GM12873 (cell line): ENCODE results near the gene MAPK9.

ENCODE experiments used
- TF ChIP-seq, protein P1 (sequence below): IDR thresholded peaks from 2 replicates; pipeline ENCODE4 v1.5.1; 2012; ENCODE audit warnings: low read depth, mild to moderate bottlenecking, moderate library complexity, low read length, control low read depth; ENCODE audit not compliant: insufficient read depth; ENCODE audit errors: missing control alignments

The MAPK9 gene

DNA sequence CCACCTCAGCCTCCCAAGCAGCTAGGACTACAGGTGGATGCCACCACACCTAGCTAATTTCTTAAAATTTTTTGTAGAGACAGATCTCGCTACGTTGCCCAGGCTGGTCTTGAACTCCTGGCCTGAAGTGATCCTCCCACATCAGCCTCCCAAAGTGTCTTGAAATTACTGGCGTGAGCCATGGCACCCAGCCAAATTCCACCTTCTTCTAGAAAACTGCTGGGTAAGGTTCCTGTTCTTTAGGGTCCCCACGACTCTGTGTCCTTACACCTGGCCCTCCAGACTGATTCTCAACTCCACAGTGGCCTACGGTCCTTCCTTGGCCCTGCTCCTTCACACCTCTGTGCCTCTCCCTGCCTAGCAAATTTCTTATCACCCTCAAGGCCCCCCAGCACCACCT is 1.9 kb downstream of the MAPK9 start:
- TF ChIP-seq, protein P1, sequence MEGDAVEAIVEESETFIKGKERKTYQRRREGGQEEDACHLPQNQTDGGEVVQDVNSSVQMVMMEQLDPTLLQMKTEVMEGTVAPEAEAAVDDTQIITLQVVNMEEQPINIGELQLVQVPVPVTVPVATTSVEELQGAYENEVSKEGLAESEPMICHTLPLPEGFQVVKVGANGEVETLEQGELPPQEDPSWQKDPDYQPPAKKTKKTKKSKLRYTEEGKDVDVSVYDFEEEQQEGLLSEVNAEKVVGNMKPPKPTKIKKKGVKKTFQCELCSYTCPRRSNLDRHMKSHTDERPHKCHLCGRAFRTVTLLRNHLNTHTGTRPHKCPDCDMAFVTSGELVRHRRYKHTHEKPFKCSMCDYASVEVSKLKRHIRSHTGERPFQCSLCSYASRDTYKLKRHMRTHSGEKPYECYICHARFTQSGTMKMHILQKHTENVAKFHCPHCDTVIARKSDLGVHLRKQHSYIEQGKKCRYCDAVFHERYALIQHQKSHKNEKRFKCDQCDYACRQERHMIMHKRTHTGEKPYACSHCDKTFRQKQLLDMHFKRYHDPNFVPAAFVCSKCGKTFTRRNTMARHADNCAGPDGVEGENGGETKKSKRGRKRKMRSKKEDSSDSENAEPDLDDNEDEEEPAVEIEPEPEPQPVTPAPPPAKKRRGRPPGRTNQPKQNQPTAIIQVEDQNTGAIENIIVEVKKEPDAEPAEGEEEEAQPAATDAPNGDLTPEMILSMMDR: no peak

DNA sequence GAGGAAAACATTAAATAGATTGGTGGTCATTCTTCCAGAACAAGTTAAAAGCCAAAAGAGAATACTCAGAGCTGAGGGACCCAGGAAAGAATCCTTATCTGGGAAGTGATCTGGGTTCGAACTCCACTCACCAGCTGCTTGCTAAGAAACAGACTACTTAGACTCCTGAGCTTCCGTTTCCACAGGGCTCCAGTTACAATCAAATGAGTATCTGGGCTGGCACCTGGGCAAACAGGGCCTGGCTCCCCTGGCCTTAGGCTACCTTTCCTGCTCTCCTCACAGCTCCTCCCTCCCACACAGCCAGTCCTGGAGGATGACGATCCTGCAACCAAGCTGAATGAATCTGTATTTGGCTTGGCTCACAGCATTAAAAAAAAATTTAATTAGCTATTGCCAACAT is 2.5 kb downstream of the MAPK9 start:
- TF ChIP-seq, protein P1: no peak

DNA sequence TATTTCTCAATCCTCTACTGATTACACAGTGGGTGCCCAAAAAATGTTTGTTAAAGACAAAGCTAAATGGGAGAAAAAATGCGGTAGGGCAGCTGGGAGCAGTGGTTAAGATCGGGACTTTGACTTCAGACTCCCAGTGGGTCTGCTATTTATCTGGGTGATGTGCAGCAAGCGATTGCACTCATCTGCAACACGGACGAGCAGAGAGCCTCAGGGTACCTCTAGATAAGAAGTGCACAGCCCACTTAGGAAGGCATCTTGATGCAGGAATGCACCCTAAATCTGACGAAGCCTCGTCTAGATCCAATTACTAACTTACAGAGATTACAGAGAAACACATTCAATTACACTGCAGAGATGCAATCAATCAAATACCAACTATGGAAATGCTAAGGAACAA is 4.0 kb downstream of the MAPK9 start:
- TF ChIP-seq, protein P1: no peak

DNA sequence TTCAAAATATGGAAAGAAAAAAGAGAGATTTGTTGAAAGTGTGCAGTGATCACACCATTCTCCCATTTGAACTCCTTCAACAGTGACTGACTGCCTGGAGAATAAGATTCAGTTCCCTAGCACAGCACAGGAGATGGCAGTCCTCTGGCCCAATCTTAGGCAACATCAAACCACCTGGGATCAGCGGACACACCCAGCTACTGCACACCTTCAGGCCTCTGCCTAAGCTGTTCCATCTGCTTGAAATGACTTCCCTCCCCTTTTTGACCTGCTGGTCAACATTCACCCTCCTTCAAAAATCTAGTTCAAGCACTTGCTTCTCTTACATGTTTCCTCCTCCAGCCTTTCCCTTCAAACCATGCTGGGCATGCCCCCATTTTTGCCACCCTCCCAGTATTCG is 4.5 kb downstream of the MAPK9 start:
- TF ChIP-seq, protein P1: no peak

DNA sequence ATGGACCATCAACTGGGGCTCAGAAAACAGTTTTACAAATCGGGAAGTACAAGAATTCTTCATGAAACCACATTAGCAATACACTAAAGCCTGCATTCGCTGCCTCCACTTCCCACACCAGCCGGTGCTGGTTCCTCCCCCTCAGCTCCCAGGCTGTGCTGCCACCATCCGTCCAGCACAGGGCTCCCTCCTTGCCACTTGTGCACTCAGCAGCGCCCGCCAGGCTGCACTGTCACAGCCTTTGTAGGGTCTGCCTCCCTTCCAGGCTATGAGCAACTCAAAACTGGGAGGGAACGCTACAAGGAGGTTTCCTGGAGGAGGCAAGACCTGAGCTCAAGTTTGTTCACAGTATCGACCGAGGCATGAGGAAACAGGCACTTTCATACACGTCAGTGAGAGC is 7.7 kb downstream of the MAPK9 start:
- TF ChIP-seq, protein P1: no peak

DNA sequence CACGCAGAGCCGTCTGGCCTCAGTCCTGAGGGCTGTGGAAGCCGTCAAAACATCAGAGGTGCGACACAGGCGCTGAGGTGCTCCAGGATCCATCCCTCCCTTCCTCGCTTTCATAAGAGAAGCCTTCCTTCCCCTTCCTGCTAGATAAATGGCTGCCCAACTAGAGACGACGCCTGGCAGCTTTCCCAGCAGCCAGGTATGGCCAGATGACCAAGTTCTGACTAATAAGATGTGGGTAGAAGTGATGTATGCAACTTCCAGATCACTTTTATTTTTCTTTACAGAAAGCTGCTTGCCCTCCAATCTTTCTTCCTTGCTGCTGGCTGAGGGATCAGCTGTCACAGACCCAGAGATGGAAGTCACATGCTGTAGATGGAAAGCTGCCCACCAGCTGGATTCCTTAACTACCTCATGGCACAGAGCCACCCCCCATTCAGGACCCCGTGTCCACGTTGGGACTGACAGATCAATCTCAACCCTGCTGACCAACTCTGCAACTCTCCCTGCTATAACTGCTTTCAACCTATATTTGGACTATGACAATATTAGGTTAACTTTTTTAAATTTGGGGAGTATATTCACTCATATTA is 8.8 kb downstream of the MAPK9 start:
- TF ChIP-seq, protein P1: no peak

DNA sequence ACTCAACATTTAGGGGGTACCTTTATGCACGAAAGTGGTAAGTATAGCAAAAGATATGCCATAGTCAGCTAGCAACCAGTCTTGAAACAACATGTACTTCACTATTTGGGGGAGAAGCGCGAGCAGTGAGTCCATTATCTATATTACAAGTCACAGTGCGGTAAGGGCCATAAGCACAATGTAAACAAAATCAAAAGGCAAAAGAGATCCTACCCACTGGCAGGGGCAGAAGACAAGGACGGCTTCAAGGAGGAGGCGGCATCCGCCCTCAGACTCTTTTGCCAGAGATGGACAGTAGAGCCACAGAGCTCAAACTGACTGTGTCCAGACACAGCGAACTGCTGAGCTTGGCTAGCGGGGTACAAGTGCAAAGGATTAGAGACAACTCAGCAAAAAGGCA is 9.6 kb downstream of the MAPK9 start:
- TF ChIP-seq, protein P1: no peak
